Lung (tissue), 12 donors: ENCODE measurements around the gene DHRSX. TPM values are rescaled to one million over a fixed set of nuclear protein-coding genes. Genes with fewer than 3 reads are reported as not detected.

Source experiments
- ATAC-seq: fragments of 200-7000 bp; cut with Tn5 transposase; one replicate; pipeline ENCODE4 v1.9.1; 2020; ENCODE audit warnings: moderate number of reproducible peaks; ENCODE audit not compliant: insufficient read depth, low FRiP score
- DNase-seq, 3 donors: peaks; one replicate each; pipeline ENCODE4 v3.0.0-alpha.2; 2013 to 2017
- H3K27ac ChIP-seq, 2 donors: one replicate each; pipeline ENCODE4 v1.5.1; 2013; ENCODE audit warnings: mild to moderate bottlenecking in 2 of 2, moderate library complexity in 2 of 2, control low read depth in 1 of 2, inconsistent platforms in 1 of 2, low read depth in 1 of 2, low read length in 1 of 2
- H3K27me3 ChIP-seq, 3 donors: one replicate each; pipeline ENCODE4 v1.5.1; 2013; ENCODE audit warnings: low read length in 2 of 3; ENCODE audit not compliant: control insufficient read depth in 3 of 3, insufficient read depth in 3 of 3
- H3K36me3 ChIP-seq, 4 donors: one replicate each; pipeline ENCODE4 v1.5.1; 2013; ENCODE audit warnings: low read length in 4 of 4, mild to moderate bottlenecking in 1 of 4, moderate library complexity in 1 of 4; ENCODE audit not compliant: control insufficient read depth in 4 of 4, insufficient read depth in 4 of 4
- H3K4me1 ChIP-seq, 5 donors: one replicate each; pipeline ENCODE4 v1.5.1; 2013; ENCODE audit warnings: low read length in 5 of 5, mild to moderate bottlenecking in 2 of 5, moderate library complexity in 1 of 5; ENCODE audit not compliant: control insufficient read depth in 5 of 5, insufficient read depth in 5 of 5
- H3K4me3 ChIP-seq: one replicate; pipeline ENCODE4 v1.5.1; 2013; ENCODE audit warnings: mild to moderate bottlenecking, control low read depth, moderate library complexity
- H3K9ac ChIP-seq, 2 donors: one replicate each; pipeline ENCODE4 v1.5.1; 2013; ENCODE audit warnings: low read length in 2 of 2, control low read depth in 1 of 2; ENCODE audit not compliant: insufficient read depth in 1 of 2
- H3K9me3 ChIP-seq, 4 donors: one replicate each; pipeline ENCODE4 v1.5.1; 2013; ENCODE audit warnings: low read length in 3 of 4, mild to moderate bottlenecking in 1 of 4, moderate library complexity in 1 of 4; ENCODE audit not compliant: control insufficient read depth in 4 of 4, insufficient read depth in 3 of 4
- WGBS, 2 donors: extraction: QIAGEN DNeasy Blood & Tissue Kit; methylation state at CpG; one replicate each; pipeline ENCODE4 v1.1.7; 2013; 5-methylcytosine and 5-hydroxymethylcytosine counted together
- polyA plus RNA-seq, 2 donors: library from polyadenylated mRNA; stranded (reverse); fragments of 200-250 nt; gene quantifications; one replicate each; pipeline ENCODE4 v1.2.1, GENCODE V29; 2013
- total RNA-seq, 2 donors: library from RNA; depleted of rRNA in 1 of 2; stranded (reverse); fragments of >200 nt in 1 of 2; gene quantifications; one replicate each; pipeline ENCODE4 v1.2.1, GENCODE V29; 2014 to 2021
- TF ChIP-seq, protein P1 (sequence below): IDR thresholded peaks from 2 replicates; pipeline ENCODE4 v1.5.1; 2012; ENCODE audit warnings: mild to moderate bottlenecking; ENCODE audit errors: control extremely low read depth, extremely low read depth
- donor health status: control.
- donor health status: control.
- donor health status: Bipolar disorder and iron deficiency.
- donor health status: healthy.
- donor health status: DM: yes; HTN: yes; CAD: no.

DHRSX gene
- total and polyA plus RNA-seq, 4 donors: 7.0 to 26.3 (median 18.9) TPM

DNA sequence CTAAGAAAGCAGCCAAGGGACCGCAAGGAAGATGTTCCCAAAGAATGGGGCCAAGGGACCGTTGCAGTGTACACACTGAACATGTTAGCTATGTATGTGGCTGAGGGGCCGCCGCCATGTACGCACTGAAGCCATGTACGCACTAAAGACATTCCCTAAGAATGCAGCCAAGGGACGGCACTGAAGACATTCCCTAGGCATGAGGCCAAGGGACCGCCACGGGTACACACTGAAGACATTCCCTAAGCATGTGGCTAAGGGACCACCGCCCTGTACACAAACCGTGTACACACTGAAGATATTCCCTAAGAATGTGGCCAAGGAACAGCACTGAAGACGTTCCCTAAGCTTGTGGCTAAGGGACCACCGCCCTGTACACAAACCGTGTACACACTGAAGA lies 54.0 kb downstream of the DHRSX start:
- ATAC-seq: no peak
- Histone ChIP-seq H3K4me3 (no peak overlapping the region), H3K27ac (no peak overlapping the region), H3K36me3 (peaks cover 0 to 2% (median 0%) of the 10 kb centered on the region in 4 donors), H3K9ac (no peak overlapping the region), H3K4me1 (peaks cover 0 to 3% (median 0%) of the 10 kb centered on the region in 5 donors), H3K9me3 (peaks cover 0 to 1% (median 0%) of the 10 kb centered on the region in 4 donors), H3K27me3 (no peaks in the 10 kb centered on the region)
- TF ChIP-seq, protein P1, sequence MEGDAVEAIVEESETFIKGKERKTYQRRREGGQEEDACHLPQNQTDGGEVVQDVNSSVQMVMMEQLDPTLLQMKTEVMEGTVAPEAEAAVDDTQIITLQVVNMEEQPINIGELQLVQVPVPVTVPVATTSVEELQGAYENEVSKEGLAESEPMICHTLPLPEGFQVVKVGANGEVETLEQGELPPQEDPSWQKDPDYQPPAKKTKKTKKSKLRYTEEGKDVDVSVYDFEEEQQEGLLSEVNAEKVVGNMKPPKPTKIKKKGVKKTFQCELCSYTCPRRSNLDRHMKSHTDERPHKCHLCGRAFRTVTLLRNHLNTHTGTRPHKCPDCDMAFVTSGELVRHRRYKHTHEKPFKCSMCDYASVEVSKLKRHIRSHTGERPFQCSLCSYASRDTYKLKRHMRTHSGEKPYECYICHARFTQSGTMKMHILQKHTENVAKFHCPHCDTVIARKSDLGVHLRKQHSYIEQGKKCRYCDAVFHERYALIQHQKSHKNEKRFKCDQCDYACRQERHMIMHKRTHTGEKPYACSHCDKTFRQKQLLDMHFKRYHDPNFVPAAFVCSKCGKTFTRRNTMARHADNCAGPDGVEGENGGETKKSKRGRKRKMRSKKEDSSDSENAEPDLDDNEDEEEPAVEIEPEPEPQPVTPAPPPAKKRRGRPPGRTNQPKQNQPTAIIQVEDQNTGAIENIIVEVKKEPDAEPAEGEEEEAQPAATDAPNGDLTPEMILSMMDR: no peak
- no peak for DNase-seq
- 98% methylated on average over 14 of the region's 14 CpGs for WGBS, 2 donors

DNA sequence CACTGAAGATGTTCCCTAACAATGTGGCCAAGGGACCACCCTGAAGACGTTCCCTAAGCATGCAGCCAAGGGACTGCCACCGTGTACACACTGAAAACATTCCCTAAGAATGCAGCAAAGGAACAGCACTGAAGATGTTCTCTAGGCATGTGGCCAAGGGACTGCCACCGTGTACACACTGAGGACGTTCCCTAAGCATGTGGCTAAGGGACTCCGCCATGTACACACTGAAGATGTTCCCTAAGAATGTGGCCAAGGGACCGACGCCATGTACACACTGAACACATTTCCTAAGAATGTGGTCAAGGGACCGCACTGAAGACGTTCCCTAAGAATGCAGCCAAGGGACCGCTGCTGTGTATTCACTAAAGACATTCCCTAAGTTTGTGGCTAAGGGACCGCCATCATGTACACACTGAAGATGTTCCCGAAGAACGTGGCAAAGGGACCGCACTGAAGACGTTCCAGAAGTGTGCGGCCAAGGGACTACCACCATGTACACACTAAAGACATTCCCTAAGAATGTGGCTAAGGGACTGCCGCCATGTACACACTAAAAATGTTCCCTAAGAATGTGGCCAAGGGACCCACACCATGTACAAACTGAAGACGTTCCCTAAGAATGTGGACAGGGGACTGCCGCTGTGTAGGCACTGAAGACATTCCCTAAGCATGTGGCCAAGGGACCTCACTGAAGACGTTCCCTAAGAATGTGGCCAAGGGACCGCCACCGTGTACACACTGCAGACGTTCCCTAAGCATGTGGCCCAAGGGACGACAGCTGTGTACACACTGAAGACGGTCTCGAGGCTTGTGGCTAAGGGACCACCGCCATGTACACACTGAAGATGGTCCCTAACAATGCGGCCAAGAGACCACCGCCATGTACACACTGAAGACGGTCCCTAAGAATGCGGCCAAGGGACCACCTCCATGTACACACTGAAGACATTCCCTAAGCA lies 54.8 kb downstream of the DHRSX start:
- Histone ChIP-seq H3K4me1 (peaks cover 0 to 2% (median 0%) of the 10 kb centered on the region in 5 donors), H3K36me3 (peaks cover 0 to 4% (median under 1%) of the 10 kb centered on the region in 4 donors), H3K9me3 (peaks cover 0 to 1% (median 0%) of the 10 kb centered on the region in 4 donors), H3K27ac (no peak overlapping the region), H3K9ac (no peak overlapping the region), H3K27me3 (no peaks in the 10 kb centered on the region), H3K4me3 (no peak overlapping the region)
- DNase-seq: no peak
- TF ChIP-seq, protein P1: no peak
- 96% methylated on average over 31 of the region's 31 CpGs for WGBS, 2 donors
- no peak for ATAC-seq

DNA sequence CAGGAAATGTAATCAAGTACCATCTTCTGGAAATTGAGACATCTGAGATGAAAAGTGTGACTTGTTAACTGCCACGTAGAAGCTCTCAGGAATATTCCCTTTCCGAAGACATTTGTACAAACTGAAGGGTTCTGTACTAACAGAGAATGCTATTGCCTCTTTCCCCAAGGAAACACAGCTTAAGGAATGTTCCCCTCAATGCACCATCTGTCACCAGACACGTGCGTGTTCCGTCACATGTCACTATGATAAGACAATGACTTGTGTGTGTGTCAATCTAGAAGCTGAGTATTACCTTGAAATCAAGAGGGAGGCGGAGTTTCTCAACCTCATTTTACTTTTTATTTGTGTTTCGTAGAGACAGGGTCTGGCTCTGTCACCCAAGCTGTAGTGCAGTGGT lies 58.1 kb downstream of the DHRSX start:
- 85 to 89% methylated on average over 7 of the region's 7 CpGs for WGBS, 2 donors
- peaks cover 0 to 2% (median 0%) of the 10 kb centered on the region in 5 donors for H3K4me1 ChIP-seq
- H3K36me3 ChIP-seq: peaks cover 0 to 9% (median 4%) of the 10 kb centered on the region in 4 donors
- TF ChIP-seq, protein P1: no peak
- H3K4me3 ChIP-seq: no peak overlapping the region
- H3K27me3 ChIP-seq: no peaks in the 10 kb centered on the region
- no peak overlapping the region for H3K9ac ChIP-seq
- peaks cover 0 to 4% (median 0%) of the 10 kb centered on the region in 4 donors for H3K9me3 ChIP-seq
- no peak overlapping the region for H3K27ac ChIP-seq
- no peak for ATAC-seq
- no peak for DNase-seq
